Fibroblast of lung (primary cell): ENCODE measurements around the gene ZNF554. TPM values are rescaled to one million over a fixed set of nuclear protein-coding genes. Genes with fewer than 3 reads are reported as not detected.

Experiments
- DNase-seq, 2 donors: peaks; one replicate each; pipeline versions ENCODE4 v3.0.0 to v3.0.0-alpha.2; 2010; ENCODE audit warnings: low read depth in 2 of 2
- H2AFZ ChIP-seq: 2 replicates; pipeline ENCODE4 v1.5.1; 2012; ENCODE audit warnings: low read length, control low read depth, inconsistent platforms
- H3K27ac ChIP-seq: 2 replicates; pipeline ENCODE4 v1.5.1; 2011; ENCODE audit warnings: low read length, control low read depth; ENCODE audit not compliant: insufficient read depth
- H3K27me3 ChIP-seq: 2 replicates; pipeline ENCODE4 v1.5.1; 2011; ENCODE audit warnings: mild to moderate bottlenecking, low read length; ENCODE audit not compliant: control insufficient read depth, insufficient read depth
- H3K36me3 ChIP-seq: 2 replicates; pipeline ENCODE4 v1.5.1; 2011; ENCODE audit warnings: low read length; ENCODE audit not compliant: control insufficient read depth, insufficient read depth
- H3K4me1 ChIP-seq: 2 replicates; pipeline ENCODE4 v1.5.1; 2011; ENCODE audit warnings: low read length; ENCODE audit not compliant: control insufficient read depth, insufficient read depth; ENCODE audit errors: extremely low read depth
- H3K4me2 ChIP-seq: 2 replicates; pipeline ENCODE4 v1.5.1; 2011; ENCODE audit warnings: low read length, control low read depth; ENCODE audit not compliant: insufficient read depth; ENCODE audit errors: extremely low read depth
- H3K4me3 ChIP-seq, 4 experiments: fragments of 200-600 bp in 1 of 4; sonication (generic) in 1 of 4; replicated peaks in 1 of 4; 2 replicates each; pipeline ENCODE4 v1.5.1; 2011 to 2016; ENCODE audit warnings: low read length in 4 of 4, low read depth in 3 of 4, mild to moderate bottlenecking in 3 of 4, control low read depth in 2 of 4, inconsistent platforms in 1 of 4, mixed read lengths in 1 of 4; ENCODE audit not compliant: insufficient read depth in 1 of 4; ENCODE audit errors: control extremely low read depth in 1 of 4
- H3K79me2 ChIP-seq: 2 replicates; pipeline ENCODE4 v1.5.1; 2012; ENCODE audit warnings: mild to moderate bottlenecking, low read length, inconsistent platforms; ENCODE audit not compliant: control insufficient read depth, insufficient read depth
- H3K9ac ChIP-seq: 2 replicates; pipeline ENCODE4 v1.5.1; 2011; ENCODE audit warnings: mild to moderate bottlenecking, low read length, control low read depth; ENCODE audit not compliant: insufficient read depth
- H3K9me3 ChIP-seq: 2 replicates; pipeline ENCODE4 v1.5.1; 2012; ENCODE audit warnings: low read depth, low read length; ENCODE audit not compliant: control insufficient read depth, insufficient read depth
- H4K20me1 ChIP-seq: 2 replicates; pipeline ENCODE4 v1.5.1; 2011; ENCODE audit warnings: low read length; ENCODE audit not compliant: control insufficient read depth, insufficient read depth; ENCODE audit errors: extremely low read depth
- CTCF ChIP-seq, 2 donors: IDR thresholded peaks in 1 of 2; conservative IDR thresholded peaks in 1 of 2; 1 replicate in 1 of 2; 2 replicates in 1 of 2; pipeline ENCODE4 v1.5.1; 2011 to 2012; ENCODE audit warnings: low read length in 2 of 2, control low read depth in 1 of 2, inconsistent platforms in 1 of 2, low read depth in 1 of 2, mild to moderate bottlenecking in 1 of 2
- EZH2 ChIP-seq: IDR thresholded peaks from 2 replicates; pipeline ENCODE4 v1.5.1; 2012; ENCODE audit warnings: low read length, control low read depth, mild to moderate bottlenecking; ENCODE audit errors: missing control alignments
- polyA plus RNA-seq, 2 donors: library from polyadenylated mRNA; depleted of rRNA in 1 of 2; stranded (reverse) in 1 of 2; unstranded in 1 of 2; fragments of >200 nt; gene quantifications; 2 replicates each; pipeline ENCODE4 v1.2.1, GENCODE V29; 2011 to 2012; ENCODE audit warnings: missing spikeins in 1 of 2
- total RNA-seq: library from RNA; depleted of rRNA; stranded (reverse); fragments of >200 nt; gene quantifications from 2 replicates; pipeline ENCODE4 v1.2.1, GENCODE V29; 2014

Gene ZNF554
- total and polyA plus RNA-seq, 2 donors (not counting 1 experiment from before 2014, with no cell fraction given) = 2.0 to 5.8 TPM

DNA sequence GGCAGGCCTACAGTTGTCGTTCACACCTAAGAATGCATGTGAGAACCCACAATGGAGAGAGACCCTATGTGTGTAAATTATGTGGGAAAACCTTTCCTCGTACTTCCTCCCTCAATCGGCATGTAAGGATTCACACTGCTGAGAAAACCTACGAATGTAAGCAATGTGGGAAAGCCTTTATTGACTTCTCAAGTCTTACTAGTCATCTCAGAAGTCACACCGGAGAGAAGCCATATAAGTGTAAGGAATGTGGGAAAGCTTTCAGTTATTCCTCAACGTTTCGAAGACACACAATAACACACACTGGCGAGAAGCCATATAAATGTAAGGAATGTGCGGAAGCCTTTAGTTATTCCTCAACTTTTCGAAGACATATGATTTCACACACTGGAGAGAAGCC lies 32.9 kb downstream of the ZNF554 start:
- no peaks in the 10 kb centered on the region for H3K4me1 ChIP-seq
- no peak overlapping the region for H2AFZ ChIP-seq
- H3K9ac ChIP-seq = no peak overlapping the region
- DNase-seq = peak in 1 of 2 donors; percentile 11
- H3K79me2 ChIP-seq = no peaks in the 10 kb centered on the region
- H4K20me1 ChIP-seq = no peaks in the 10 kb centered on the region
- H3K27ac ChIP-seq = no peak overlapping the region
- H3K27me3 ChIP-seq = no peaks in the 10 kb centered on the region
- no peak overlapping the region for H3K4me2 ChIP-seq
- H3K4me3 ChIP-seq = no peak overlapping the region
- H3K36me3 ChIP-seq = peaks cover 4% of the 10 kb centered on the region
- no peak for TF ChIP-seq CTCF (conservative IDR thresholded peaks at IDR 0.05 in 1 of 2, IDR thresholded peaks at IDR 0.05 in 1 of 2; ENCODE audit: low read depth in 1 of 2, low read length in 2 of 2)
- TF ChIP-seq EZH2 = no peak
- peaks cover 12% of the 10 kb centered on the region for H3K9me3 ChIP-seq

- Histone ChIP-seq H3K9me3 (peaks cover 12% of the 10 kb centered on the region), H3K79me2 (no peaks in the 10 kb centered on the region), H3K4me2 (no peak overlapping the region), H3K9ac (no peak overlapping the region), H3K36me3 (peaks cover 4% of the 10 kb centered on the region), H2AFZ (no peak overlapping the region), H3K4me1 (no peaks in the 10 kb centered on the region), H3K27ac (no peak overlapping the region), H4K20me1 (no peaks in the 10 kb centered on the region), H3K4me3 (no peak overlapping the region), H3K27me3 (no peaks in the 10 kb centered on the region)
- no peak for TF ChIP-seq CTCF (conservative IDR thresholded peaks at IDR 0.05 in 1 of 2, IDR thresholded peaks at IDR 0.05 in 1 of 2; ENCODE audit: low read depth in 1 of 2, low read length in 2 of 2)
- no peak for TF ChIP-seq EZH2
- DNase-seq = peak in 1 of 2 donors; percentile 6
Measured at GRCh38 chr19:2853015-2853606, 33.4 kb downstream of the ZNF554 start.

- H3K9me3 ChIP-seq = peaks cover 12% of the 10 kb centered on the region
- H3K4me2 ChIP-seq = no peak overlapping the region
- H3K4me3 ChIP-seq = no peak overlapping the region
- H3K27ac ChIP-seq = no peak overlapping the region
- TF ChIP-seq CTCF (conservative IDR thresholded peaks at IDR 0.05 in 1 of 2, IDR thresholded peaks at IDR 0.05 in 1 of 2; ENCODE audit: low read depth in 1 of 2, low read length in 2 of 2) = no peak
- TF ChIP-seq EZH2 = no peak
- no peaks in the 10 kb centered on the region for H3K79me2 ChIP-seq
- no peak overlapping the region for H2AFZ ChIP-seq
- no peak for DNase-seq
- peaks cover 4% of the 10 kb centered on the region for H3K36me3 ChIP-seq
- no peaks in the 10 kb centered on the region for H4K20me1 ChIP-seq
- H3K9ac ChIP-seq = no peak overlapping the region
- H3K4me1 ChIP-seq = no peaks in the 10 kb centered on the region
- no peaks in the 10 kb centered on the region for H3K27me3 ChIP-seq
Measured at GRCh38 chr19:2854849-2855248, 35.2 kb downstream of the ZNF554 start.
